Activated naive CD4-positive, alpha-beta T cell treated with anti-CD3 and anti-CD28 coated beads, Interleukin-2, amount 50 U/mL, for 24 hours (primary cell): Measurements from ENCODE around the gene STK32C.

Experiments
- H3K27ac Mint-ChIP-seq: one replicate; pipeline ENCODE4 v1.8.0; 2021; ENCODE audit warnings: mild to moderate bottlenecking, mixed read lengths
- H3K27me3 Mint-ChIP-seq: one replicate; pipeline ENCODE4 v1.8.0; 2021; ENCODE audit warnings: mixed read lengths
- H3K36me3 Mint-ChIP-seq: one replicate; pipeline ENCODE4 v1.8.0; 2021; ENCODE audit warnings: mixed read lengths
- H3K4me1 Mint-ChIP-seq: one replicate; pipeline ENCODE4 v1.8.0; 2021; ENCODE audit warnings: mixed read lengths
- H3K4me3 Mint-ChIP-seq: one replicate; pipeline ENCODE4 v1.8.0; 2021; ENCODE audit warnings: mild to moderate bottlenecking, mixed read lengths
- H3K9me3 Mint-ChIP-seq: one replicate; pipeline ENCODE4 v1.8.0; 2021; ENCODE audit warnings: mixed read lengths

STK32C gene

DNA sequence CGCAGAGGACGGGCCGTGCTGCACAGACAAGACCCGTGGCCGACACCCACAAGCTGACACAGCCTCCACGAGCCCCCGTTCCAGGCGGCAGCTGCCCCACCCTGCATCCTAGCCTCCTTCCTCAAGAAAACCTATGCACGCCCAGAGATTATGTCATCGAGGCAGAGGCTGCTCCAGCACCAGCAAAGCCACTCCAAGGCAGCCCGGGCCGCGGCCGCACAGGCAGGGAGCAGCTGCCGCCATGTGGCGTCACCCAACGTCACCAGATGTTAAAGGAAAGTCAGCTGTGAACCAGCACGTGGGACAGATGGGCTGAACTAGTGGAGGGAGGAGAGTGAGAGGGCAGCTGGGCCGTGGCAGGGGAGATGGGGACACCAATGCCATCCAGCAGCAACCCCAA is 59.8 kb downstream of the STK32C start:
- Mint-ChIP-seq H3K4me1 (no peaks in the 10 kb centered on the region), H3K4me3 (no peak overlapping the region), H3K9me3 (no peaks in the 10 kb centered on the region), H3K36me3 (no peaks in the 10 kb centered on the region), H3K27me3 (no peaks in the 10 kb centered on the region), H3K27ac (no peak overlapping the region)

DNA sequence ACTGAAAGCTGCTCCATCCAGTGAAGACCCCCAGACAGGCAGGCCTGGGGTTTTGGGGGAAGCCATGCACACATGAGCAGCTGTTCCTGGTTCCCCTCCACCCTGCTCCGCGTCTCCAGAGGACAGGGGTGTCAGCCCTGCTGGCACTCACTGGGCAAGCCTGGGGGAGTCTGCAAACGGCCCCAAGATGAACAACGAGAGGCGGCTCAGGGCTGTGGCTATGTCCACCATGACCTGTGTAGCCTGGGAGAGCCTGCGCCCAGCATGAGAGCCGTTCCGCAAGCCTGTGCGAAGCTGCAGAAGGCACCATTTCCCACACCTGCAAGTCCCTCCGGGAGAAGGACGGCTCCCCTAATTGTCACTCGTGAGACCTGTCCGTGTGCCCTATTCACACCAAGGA is 61.5 kb downstream of the STK32C start:
- no peaks in the 10 kb centered on the region for H3K36me3 Mint-ChIP-seq
- H3K4me1 Mint-ChIP-seq: no peaks in the 10 kb centered on the region
- H3K4me3 Mint-ChIP-seq: no peak overlapping the region
- H3K27ac Mint-ChIP-seq: no peak overlapping the region
- H3K27me3 Mint-ChIP-seq: no peaks in the 10 kb centered on the region
- H3K9me3 Mint-ChIP-seq: no peaks in the 10 kb centered on the region

DNA sequence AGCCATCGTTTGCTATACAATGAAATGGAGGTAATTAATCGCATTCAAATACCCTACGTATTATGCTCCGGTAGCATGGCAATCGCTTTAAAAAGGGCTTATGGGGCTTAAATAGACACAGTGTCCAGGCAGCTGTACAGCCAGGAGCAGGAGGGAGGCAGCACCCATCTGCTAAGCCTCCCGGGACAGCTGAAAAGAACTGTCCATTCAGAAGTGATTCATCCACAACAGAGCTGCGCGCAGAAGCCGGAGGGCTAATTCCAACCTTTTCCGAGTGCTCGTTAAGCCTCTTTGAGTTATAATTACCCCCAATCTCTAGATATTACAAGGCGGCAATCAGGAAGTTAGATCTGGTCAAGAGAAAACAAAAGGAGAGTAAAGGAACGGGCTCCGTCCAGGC is 62.7 kb downstream of the STK32C start:
- H3K4me1 Mint-ChIP-seq: no peaks in the 10 kb centered on the region
- no peaks in the 10 kb centered on the region for H3K36me3 Mint-ChIP-seq
- no peak overlapping the region for H3K27ac Mint-ChIP-seq
- no peak overlapping the region for H3K4me3 Mint-ChIP-seq
- no peaks in the 10 kb centered on the region for H3K27me3 Mint-ChIP-seq
- no peaks in the 10 kb centered on the region for H3K9me3 Mint-ChIP-seq

DNA sequence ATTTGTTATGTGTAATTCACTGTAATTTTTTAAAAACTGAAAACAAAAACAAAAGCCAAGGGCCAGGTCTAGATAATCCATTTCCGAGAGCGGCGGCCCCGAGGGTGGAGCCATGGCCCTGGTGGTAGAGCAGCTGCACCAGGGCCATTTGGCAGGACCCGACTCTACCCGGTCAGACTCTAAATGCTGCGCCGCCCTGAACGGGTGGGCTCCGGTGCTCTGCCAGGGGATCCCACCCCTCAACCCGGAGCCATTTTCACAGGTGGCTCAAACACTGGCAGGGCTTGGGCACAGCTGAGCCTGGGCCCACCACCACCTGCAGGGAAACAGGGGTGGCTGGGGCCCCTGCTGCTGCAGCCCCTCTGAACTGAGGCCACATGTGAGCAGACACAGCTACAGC is 64.1 kb downstream of the STK32C start:
- Mint-ChIP-seq H3K27ac (no peak overlapping the region), H3K36me3 (no peaks in the 10 kb centered on the region), H3K27me3 (no peaks in the 10 kb centered on the region), H3K4me3 (no peak overlapping the region), H3K9me3 (no peaks in the 10 kb centered on the region), H3K4me1 (no peaks in the 10 kb centered on the region)

DNA sequence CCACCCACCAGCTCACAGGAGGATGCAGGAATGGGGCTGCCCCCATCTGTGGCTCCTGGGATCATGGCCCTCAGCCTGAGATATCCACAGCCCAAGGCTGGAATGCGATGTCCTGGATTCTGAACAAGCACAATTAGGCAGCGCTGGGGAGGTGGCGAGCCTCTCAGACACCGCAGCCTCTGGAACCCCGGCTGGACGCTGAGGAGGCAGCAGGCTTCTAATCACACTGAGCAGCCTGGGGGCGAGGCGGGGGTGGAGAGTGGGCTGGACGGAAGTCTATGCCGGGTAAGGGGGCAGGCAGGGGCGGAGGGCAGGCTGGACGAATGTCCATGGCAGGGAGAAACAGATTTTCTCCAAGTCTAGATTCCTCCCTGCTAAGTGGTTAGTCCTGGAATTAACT is 64.6 kb downstream of the STK32C start:
- H3K4me3 Mint-ChIP-seq: no peak overlapping the region
- H3K4me1 Mint-ChIP-seq: no peaks in the 10 kb centered on the region
- no peaks in the 10 kb centered on the region for H3K27me3 Mint-ChIP-seq
- H3K36me3 Mint-ChIP-seq: no peaks in the 10 kb centered on the region
- H3K9me3 Mint-ChIP-seq: no peaks in the 10 kb centered on the region
- no peak overlapping the region for H3K27ac Mint-ChIP-seq

DNA sequence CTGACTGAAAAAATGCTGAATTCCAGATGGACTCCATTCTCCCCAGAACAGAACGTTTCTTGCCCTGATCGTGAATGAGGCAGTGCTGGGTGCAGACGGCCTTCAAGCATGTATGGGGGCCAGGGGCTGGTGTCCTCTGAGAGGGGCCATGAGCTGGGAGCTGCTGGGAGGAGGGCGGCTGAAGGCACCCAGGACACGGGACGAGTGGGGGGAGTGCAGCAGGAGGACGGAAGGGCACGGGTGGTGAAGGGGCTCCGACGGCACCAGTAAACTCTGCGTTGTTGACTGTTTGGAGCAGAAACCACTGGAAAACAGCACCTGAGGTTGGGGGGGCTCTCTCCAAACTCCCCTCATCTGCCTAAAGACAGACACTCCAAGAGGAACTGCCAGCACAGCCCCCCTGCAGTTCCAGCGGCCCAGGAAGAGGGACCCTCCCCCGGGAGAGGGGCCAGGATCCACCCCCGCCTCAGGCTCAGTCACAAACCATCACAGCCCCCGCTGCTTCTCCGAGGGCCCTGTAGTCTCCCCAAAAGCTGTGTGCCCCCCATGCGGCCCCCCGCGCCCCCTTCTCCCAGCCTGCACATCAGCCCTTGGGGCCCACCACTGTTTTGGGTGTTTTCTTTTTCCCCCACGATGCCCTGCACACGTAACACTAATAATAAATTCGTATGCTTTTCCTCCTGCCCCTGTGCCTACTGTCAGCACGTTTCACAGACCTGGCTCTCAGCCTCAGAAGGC is 65.5 kb downstream of the STK32C start:
- Mint-ChIP-seq H3K4me1 (no peaks in the 10 kb centered on the region), H3K27ac (no peak overlapping the region), H3K4me3 (no peak overlapping the region), H3K27me3 (no peaks in the 10 kb centered on the region), H3K9me3 (no peaks in the 10 kb centered on the region), H3K36me3 (no peaks in the 10 kb centered on the region)

DNA sequence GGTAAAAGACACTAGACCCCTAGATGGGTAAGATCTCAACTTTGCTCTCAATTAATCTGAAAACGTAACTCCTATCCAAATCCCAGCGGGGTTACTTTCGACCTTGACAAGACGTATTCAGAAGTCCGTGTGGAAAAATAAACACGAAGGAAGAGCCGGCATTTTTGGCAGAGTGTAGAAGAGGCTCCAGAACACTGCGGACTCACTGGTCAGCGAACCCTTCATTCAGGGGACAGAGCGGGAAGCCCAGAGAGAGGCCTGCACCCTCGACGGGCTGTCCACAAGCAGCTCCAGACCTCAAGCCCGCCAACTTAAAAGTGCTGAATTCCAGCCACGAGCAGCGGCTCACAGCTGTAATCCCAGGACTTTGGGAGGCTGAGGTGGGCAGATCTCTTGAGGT is 66.3 kb downstream of the STK32C start:
- Mint-ChIP-seq H3K27me3 (no peaks in the 10 kb centered on the region), H3K27ac (no peak overlapping the region), H3K36me3 (no peaks in the 10 kb centered on the region)

DNA sequence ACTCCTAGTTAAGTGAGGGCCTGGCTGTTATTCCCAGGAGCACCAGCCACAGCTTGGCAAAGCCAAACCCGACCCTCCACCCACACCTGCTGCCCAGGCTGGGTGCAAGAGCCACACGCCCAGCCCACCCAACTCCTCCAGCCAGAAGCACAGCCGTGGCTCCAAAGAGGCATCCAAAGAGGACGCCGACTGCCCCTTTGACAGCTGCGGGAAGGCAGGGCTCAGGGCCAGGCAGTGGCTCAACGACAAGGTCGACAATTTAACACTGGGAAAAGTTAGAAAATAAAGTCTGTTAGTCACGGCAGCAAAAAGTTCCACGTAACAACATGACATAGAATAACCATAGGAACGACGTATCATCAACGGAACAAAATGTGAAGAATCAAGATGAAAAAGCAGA is 66.7 kb downstream of the STK32C start:
- Mint-ChIP-seq H3K4me3 (no peak overlapping the region), H3K9me3 (no peaks in the 10 kb centered on the region), H3K4me1 (no peaks in the 10 kb centered on the region), H3K27me3 (no peaks in the 10 kb centered on the region), H3K36me3 (no peaks in the 10 kb centered on the region), H3K27ac (no peak overlapping the region)

More for the DNA sequence above, 66.3 kb downstream of the STK32C start:
- Mint-ChIP-seq H3K4me1 (no peaks in the 10 kb centered on the region), H3K9me3 (no peaks in the 10 kb centered on the region), H3K4me3 (no peak overlapping the region)

DNA sequence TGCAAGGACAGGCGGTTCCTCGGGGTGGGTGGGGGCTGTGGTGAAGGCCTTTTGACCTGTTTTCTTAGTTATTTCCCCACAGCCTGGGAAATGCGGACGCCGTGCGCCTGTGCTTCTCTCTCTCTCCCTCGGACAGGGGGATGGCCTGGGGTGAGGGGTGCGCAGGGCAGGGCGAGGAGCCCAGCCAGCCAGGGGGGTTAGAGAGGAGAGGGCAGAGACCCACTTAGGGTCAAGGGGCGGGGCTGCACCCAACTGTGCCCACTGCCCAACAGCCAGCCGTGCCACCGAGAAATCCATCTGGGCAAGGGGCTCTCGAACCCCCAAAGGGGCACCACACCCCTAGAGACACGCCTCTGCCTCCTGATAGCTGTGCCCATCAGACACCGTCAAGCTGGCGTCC is 67.2 kb downstream of the STK32C start:
- Mint-ChIP-seq H3K27me3 (no peaks in the 10 kb centered on the region), H3K36me3 (no peaks in the 10 kb centered on the region), H3K4me3 (no peak overlapping the region), H3K9me3 (no peaks in the 10 kb centered on the region), H3K4me1 (no peaks in the 10 kb centered on the region), H3K27ac (no peak overlapping the region)

DNA sequence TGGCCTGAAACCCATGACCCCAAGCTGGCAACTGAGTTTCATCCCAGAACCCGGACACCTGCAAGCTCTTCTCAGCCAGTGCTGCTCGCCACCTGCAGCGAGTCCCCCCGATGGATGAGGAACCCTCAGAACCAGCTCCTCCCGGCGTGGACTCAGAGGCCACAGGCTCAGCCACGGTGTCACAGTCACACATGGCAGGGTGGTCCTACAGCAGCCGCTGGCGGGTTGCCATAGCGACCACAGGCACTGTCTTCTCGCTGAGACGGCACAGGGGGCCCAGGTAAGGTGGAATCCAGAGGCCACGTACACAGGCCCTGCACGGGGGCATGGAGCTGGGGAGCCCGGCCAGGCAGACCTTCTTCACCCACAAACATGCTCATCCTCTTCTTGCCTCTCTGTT is 67.6 kb downstream of the STK32C start:
- no peak overlapping the region for H3K4me3 Mint-ChIP-seq

DNA sequence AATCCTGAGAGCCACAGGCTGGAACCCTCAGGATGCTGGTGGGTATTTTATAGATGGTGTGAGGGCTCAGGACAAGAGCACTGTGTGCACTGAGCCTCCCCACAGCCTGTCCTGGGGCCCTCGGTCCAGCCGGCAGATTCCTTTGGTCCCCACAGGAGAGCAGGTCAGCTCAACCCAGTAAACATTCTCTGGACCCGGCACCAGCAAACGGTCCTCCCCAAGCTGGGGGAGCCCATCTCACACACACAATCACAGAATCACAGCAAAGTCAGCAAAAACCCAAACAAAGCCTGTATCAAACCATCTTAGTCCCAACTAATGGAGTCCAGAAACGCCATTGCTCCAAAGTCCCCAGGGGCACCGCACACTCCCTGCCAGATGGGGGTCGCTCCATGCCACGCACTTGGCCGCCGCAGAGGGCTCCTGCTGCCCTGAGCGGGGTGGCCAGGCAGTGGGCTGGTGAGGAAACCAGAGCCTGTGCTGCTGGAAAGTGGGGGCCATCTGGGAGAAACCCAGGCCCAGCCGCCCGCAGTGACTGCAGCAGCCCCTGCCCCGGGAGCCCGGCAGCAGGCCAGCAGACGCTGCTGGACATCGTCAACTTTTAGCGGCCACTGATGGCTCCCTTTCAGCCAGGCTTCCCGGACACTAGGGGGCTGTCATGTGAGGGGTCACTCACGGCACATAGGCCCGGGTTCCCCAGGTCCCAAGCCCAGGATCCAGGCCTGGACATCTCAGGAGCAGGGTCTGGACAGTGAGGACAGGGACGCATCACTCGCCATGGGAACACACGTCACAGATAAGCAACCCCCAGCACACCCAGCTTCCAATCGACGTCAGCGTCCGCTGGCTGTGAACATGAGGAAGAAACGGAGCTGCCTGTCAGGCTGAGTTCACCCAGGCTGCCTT is 68.4 kb downstream of the STK32C start:
- H3K4me3 Mint-ChIP-seq: no peak overlapping the region

More for the DNA sequence above, 67.6 kb downstream of the STK32C start:
- Mint-ChIP-seq H3K9me3 (no peaks in the 10 kb centered on the region), H3K27ac (no peak overlapping the region), H3K36me3 (no peaks in the 10 kb centered on the region), H3K27me3 (no peaks in the 10 kb centered on the region), H3K4me1 (no peaks in the 10 kb centered on the region)

DNA sequence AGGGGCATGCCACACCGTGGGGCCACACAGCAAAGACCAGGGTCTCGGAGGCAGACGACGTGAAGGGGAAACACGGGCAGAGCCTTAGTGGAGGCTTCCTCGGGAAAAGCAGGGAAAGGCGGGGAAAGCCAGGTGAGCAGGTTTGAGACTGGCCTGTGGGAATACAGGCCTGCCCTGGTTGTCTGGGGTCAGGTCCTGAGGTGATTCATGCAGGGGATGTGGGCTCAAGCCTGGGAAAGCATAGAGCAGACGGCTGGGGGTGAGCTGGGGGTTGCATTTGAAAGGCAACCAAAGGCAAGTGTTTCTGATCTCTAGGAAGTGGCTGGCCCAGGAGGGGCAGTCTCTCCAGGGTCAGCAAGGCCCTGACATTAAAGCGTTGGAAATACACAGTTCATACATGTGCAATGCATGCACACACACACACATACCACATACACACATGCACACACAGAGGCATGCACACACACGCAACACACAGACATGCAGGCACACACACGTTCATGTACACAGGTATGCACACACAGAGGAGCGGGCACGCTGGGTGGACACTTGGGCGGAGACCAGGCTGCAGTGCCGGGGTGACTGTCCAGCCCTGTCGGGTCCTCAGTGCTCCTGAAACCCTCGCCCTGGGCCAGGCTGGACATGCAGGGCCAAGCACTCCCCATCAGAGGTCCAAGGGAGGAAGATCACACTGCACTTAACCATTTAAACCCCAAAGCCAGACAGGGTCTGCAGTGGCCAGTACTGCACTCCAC is 69.2 kb downstream of the STK32C start:
- H3K4me3 Mint-ChIP-seq: no peak overlapping the region
- H3K27me3 Mint-ChIP-seq: no peaks in the 10 kb centered on the region

More for the DNA sequence above, 68.4 kb downstream of the STK32C start:
- Mint-ChIP-seq H3K27me3 (no peaks in the 10 kb centered on the region), H3K9me3 (no peaks in the 10 kb centered on the region), H3K36me3 (no peaks in the 10 kb centered on the region), H3K4me1 (no peaks in the 10 kb centered on the region), H3K27ac (no peak overlapping the region)

DNA sequence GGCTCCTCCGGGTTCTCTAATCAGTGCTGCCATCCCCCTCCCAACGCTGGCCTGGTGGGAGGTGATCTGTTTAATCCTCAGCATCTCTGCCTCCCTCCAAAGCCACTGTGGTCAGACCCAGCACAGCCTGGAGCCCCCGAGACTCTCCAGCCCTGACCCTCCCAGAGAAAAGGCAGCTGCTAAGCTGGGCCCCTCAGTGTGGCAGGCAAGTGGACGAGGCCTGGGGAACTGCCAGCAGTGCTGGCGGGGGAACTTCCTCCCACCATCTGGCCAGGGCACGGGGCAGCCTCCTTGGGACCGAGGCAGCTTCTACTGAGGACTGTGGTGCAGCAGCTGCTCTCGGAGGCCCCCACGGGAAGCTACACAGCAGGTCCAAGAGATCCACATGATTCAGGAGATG is 69.9 kb downstream of the STK32C start:
- Mint-ChIP-seq H3K27ac (no peak overlapping the region), H3K27me3 (no peaks in the 10 kb centered on the region), H3K4me1 (peaks cover 1% of the 10 kb centered on the region), H3K9me3 (no peaks in the 10 kb centered on the region), H3K4me3 (no peak overlapping the region), H3K36me3 (no peaks in the 10 kb centered on the region)

More for the DNA sequence above, 69.2 kb downstream of the STK32C start:
- H3K9me3 Mint-ChIP-seq: no peaks in the 10 kb centered on the region
- H3K4me1 Mint-ChIP-seq: no peaks in the 10 kb centered on the region
- no peak overlapping the region for H3K27ac Mint-ChIP-seq
- no peaks in the 10 kb centered on the region for H3K36me3 Mint-ChIP-seq

DNA sequence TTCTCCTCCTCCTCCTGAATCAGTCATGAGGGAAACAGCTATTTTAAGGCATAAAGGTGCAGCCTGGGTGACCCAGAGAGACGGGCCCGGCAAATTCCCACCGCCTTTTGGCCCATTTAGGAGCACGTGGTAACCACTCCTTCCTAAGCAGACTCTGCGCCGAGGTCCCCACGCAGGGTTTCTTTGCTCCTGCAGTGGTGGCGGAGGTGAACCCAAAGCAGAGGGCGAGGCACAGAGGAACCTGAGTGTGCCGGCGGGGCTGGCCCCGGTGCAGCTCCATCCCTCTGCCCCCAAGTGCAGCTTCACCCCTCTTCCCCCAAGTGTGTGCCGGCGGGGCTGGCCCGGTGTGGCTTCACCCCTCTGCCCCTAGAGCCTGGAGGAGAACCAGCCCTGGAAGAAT is 70.4 kb downstream of the STK32C start:
- Mint-ChIP-seq H3K4me3 (no peak overlapping the region), H3K36me3 (no peaks in the 10 kb centered on the region), H3K27me3 (no peaks in the 10 kb centered on the region), H3K27ac (no peak overlapping the region), H3K9me3 (no peaks in the 10 kb centered on the region), H3K4me1 (peaks cover 6% of the 10 kb centered on the region)

DNA sequence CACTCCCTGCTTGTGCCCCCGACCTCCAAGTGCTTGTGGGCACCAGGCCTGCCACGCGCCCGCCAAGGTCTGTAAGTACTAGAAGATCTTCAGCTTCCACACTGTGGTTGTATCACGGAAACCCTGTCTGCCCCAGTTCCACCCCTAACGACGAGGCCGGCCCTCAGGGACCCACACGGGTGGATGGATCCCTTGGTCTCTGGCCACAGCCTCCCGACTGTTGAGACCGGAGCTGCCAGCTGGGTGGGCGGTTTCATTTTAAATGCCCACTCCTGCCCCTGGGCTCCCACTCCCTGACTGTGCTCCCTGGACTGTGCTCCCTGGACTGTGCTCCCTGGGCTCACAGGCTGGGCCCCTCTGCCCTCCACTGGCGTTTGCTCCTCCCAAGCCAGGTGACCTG is 70.9 kb downstream of the STK32C start:
- Mint-ChIP-seq H3K4me1 (peaks cover 11% of the 10 kb centered on the region), H3K9me3 (no peaks in the 10 kb centered on the region), H3K4me3 (no peak overlapping the region), H3K36me3 (no peaks in the 10 kb centered on the region), H3K27ac (no peak overlapping the region), H3K27me3 (no peaks in the 10 kb centered on the region)

DNA sequence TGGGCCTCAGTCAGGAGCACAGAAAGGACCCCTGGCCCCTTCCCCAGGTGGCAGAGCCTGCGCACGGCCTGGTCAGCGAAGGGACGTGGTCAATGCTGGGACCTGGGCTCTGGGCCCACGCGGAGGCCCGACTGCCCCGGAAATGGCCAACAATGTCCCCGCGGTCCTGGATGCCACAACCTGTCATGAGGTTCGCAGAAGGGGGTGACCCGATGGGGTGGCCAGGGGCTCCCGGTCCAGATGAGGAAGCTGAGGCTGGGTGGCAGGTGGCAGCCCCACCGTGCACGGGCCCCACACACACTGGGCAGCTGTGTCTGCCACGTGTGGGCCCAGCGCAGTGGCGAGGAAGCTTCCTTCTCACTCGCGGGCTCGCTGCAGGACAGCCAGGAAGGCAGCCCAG is 71.6 kb downstream of the STK32C start:
- Mint-ChIP-seq H3K27ac (no peak overlapping the region), H3K36me3 (no peaks in the 10 kb centered on the region), H3K4me3 (no peak overlapping the region), H3K27me3 (no peaks in the 10 kb centered on the region), H3K9me3 (no peaks in the 10 kb centered on the region), H3K4me1 (peaks cover 19% of the 10 kb centered on the region)
